IMR-90 (cell line): Measurements from ENCODE around the gene MPPED1.

Experiments used
- CEBPB ChIP-seq: IDR thresholded peaks from 2 replicates; pipeline ENCODE4 v1.6.1; 2012; ENCODE audit warnings: low read depth, low read length, improper control_type of control experiment
- CTCF ChIP-seq: conservative IDR thresholded peaks from 2 replicates; pipeline ENCODE4 v1.5.1; 2012; ENCODE audit warnings: mild to moderate bottlenecking, low read depth, low read length, improper control_type of control experiment
- MXI1 ChIP-seq: IDR thresholded peaks from 2 replicates; pipeline ENCODE4 v1.6.1; 2012; ENCODE audit warnings: low read depth, mild to moderate bottlenecking, low read length, moderate library complexity, borderline replicate concordance
- NFE2L2 ChIP-seq: fragments of 150-350 bp; IDR thresholded peaks from 2 replicates; pipeline ENCODE4 v1.6.1; 2016; ENCODE audit warnings: low read depth, mild to moderate bottlenecking, low read length
- POLR2A ChIP-seq: IDR thresholded peaks from 2 replicates; pipeline ENCODE4 v1.6.1; 2012; ENCODE audit warnings: mild to moderate bottlenecking, low read depth, low read length
- TF ChIP-seq, protein P1 (sequence below): fragments of 150-350 bp; IDR thresholded peaks from 2 replicates; pipeline ENCODE4 v1.6.1; 2016; ENCODE audit warnings: low read depth, mild to moderate bottlenecking, low read length, moderate library complexity, borderline replicate concordance

- no peak for TF ChIP-seq CTCF
- no peak for TF ChIP-seq CEBPB
- TF ChIP-seq POLR2A, result no peak
- no peak for TF ChIP-seq NFE2L2
- TF ChIP-seq, protein P1, sequence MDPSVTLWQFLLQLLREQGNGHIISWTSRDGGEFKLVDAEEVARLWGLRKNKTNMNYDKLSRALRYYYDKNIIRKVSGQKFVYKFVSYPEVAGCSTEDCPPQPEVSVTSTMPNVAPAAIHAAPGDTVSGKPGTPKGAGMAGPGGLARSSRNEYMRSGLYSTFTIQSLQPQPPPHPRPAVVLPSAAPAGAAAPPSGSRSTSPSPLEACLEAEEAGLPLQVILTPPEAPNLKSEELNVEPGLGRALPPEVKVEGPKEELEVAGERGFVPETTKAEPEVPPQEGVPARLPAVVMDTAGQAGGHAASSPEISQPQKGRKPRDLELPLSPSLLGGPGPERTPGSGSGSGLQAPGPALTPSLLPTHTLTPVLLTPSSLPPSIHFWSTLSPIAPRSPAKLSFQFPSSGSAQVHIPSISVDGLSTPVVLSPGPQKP, result no peak
- no peak for TF ChIP-seq MXI1
Measured at GRCh38 chr22:43471606-43472135, 59.9 kb downstream of the MPPED1 start.
